HL-60 (cell line): ENCODE data around the gene DSCAML1.

ENCODE experiments used
- DNase-seq, 2 experiments: peaks; one replicate each; pipeline ENCODE4 v3.0.0-alpha.2; 2010 to 2020; ENCODE audit warnings: low read depth in 1 of 2, low spot score in 1 of 2
- H3K27ac ChIP-seq: fragments of 250-450 bp; sonication (Bioruptor Pico); replicated peaks from 2 replicates; pipeline ENCODE4 v1.5.1; 2020; ENCODE audit warnings: mild to moderate bottlenecking, moderate library complexity
- H3K27me3 ChIP-seq: fragments of 250-450 bp; sonication (Bioruptor Pico); 2 replicates; pipeline ENCODE4 v1.5.1; 2021; ENCODE audit warnings: mild to moderate bottlenecking, moderate library complexity; ENCODE audit not compliant: insufficient read depth, poor library complexity, severe bottlenecking
- H3K4me3 ChIP-seq: replicated peaks from 2 replicates; pipeline ENCODE4 v1.5.1; 2011; ENCODE audit warnings: mild to moderate bottlenecking, control low read depth, low read length; ENCODE audit not compliant: insufficient read depth
- CTCF ChIP-seq: IDR thresholded peaks from one replicate; pipeline ENCODE4 v1.5.1; 2011; ENCODE audit warnings: low read length, control low read depth, inconsistent platforms; ENCODE audit not compliant: insufficient read depth
- GABPA ChIP-seq: IDR thresholded peaks from 2 replicates; pipeline ENCODE4 v1.6.1; 2012; ENCODE audit warnings: low read depth
- POLR2AphosphoS5 ChIP-seq: IDR thresholded peaks from 2 replicates; pipeline ENCODE4 v1.6.1; 2012; ENCODE audit warnings: low read depth
- SPI1 ChIP-seq: IDR thresholded peaks from 2 replicates; pipeline ENCODE4 v1.6.1; 2012; ENCODE audit warnings: low read depth, mild to moderate bottlenecking, borderline replicate concordance
- TF ChIP-seq, protein P1 (sequence below): IDR thresholded peaks from 2 replicates; pipeline ENCODE4 v1.6.1; 2012; ENCODE audit warnings: low read depth; ENCODE audit not compliant: insufficient replicate concordance

DSCAML1 gene

DNA sequence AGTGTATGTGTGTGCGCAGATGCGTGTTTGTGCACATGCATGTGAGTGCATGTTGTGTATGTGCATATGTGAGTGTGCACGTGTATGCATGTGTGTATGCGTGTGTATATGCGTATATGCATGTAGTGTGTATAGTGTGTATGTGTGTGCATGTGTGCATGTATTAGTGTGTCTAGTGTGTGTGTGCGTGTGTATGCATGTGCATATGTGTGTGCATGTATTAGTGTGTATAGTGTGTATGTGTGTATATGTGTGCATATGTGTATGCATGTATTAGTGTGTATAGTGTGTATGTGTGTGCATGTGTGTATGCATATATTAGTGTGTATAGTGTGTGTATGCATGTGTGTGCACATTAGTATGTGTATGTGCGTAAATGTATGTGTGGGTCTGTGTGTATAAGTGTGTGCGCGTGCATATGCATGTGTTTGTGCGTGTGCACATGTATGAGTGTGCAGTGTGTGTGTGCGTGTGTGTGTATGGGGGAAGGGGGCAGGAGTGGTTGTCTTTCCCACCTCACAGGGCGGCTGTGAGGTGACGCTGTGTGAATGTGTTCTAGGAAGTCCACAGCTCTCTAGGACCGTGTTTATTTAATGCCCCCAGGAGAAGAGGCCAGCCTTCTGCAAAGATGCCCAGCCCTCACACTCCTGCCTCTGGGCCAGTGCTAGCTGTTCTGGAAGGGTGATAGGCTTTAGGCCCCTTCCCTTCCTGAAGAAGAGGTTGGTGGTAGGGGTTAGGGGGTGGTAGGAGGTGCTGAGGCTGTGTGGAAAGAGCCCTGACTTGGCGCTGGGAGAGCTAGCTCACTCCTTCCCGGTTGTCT is 354.8 kb downstream of the DSCAML1 start:
- Histone ChIP-seq H3K27me3 (peaks cover 25% of the 10 kb centered on the region), H3K4me3 (no peak overlapping the region), H3K27ac (no peak overlapping the region)
- DNase-seq: no peak
- TF ChIP-seq SPI1: no peak
- TF ChIP-seq, protein P1, sequence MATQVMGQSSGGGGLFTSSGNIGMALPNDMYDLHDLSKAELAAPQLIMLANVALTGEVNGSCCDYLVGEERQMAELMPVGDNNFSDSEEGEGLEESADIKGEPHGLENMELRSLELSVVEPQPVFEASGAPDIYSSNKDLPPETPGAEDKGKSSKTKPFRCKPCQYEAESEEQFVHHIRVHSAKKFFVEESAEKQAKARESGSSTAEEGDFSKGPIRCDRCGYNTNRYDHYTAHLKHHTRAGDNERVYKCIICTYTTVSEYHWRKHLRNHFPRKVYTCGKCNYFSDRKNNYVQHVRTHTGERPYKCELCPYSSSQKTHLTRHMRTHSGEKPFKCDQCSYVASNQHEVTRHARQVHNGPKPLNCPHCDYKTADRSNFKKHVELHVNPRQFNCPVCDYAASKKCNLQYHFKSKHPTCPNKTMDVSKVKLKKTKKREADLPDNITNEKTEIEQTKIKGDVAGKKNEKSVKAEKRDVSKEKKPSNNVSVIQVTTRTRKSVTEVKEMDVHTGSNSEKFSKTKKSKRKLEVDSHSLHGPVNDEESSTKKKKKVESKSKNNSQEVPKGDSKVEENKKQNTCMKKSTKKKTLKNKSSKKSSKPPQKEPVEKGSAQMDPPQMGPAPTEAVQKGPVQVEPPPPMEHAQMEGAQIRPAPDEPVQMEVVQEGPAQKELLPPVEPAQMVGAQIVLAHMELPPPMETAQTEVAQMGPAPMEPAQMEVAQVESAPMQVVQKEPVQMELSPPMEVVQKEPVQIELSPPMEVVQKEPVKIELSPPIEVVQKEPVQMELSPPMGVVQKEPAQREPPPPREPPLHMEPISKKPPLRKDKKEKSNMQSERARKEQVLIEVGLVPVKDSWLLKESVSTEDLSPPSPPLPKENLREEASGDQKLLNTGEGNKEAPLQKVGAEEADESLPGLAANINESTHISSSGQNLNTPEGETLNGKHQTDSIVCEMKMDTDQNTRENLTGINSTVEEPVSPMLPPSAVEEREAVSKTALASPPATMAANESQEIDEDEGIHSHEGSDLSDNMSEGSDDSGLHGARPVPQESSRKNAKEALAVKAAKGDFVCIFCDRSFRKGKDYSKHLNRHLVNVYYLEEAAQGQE: no peak
- TF ChIP-seq GABPA: no peak
- TF ChIP-seq POLR2AphosphoS5: no peak
- no peak for TF ChIP-seq CTCF

- H3K4me3 ChIP-seq: no peak overlapping the region
- no peak overlapping the region for H3K27ac ChIP-seq
- TF ChIP-seq, protein P1: no peak
- TF ChIP-seq GABPA (no peak), CTCF (no peak), POLR2AphosphoS5 (no peak)
- peaks cover 25% of the 10 kb centered on the region for H3K27me3 ChIP-seq
- DNase-seq: no peak
Observed at GRCh38 chr11:117441146-117441975, 355.7 kb downstream of the DSCAML1 start.

GRCh38 chr11:117440258-117440657 is 356.8 kb downstream of the DSCAML1 start:
- Histone ChIP-seq H3K27ac (no peak overlapping the region), H3K27me3 (peaks cover 23% of the 10 kb centered on the region), H3K4me3 (no peak overlapping the region)
- no peak for TF ChIP-seq GABPA
- TF ChIP-seq CTCF: no peak
- TF ChIP-seq, protein P1: no peak
- TF ChIP-seq SPI1: no peak
- TF ChIP-seq POLR2AphosphoS5: no peak
- DNase-seq: no peak
